Tibial nerve (tissue), 4 donors: ENCODE measurements around the gene KLHL40. TPM values are rescaled to one million over a fixed set of nuclear protein-coding genes. Genes with fewer than 3 reads are reported as not detected.

Source experiments
- DNase-seq, 2 donors: peaks; one replicate each; pipeline ENCODE4 v3.0.0-alpha.2; 2019; ENCODE audit warnings: low spot score in 2 of 2
- H3K27ac ChIP-seq, 4 donors: fragments of 200-600 bp; sonication (generic) in 3 of 4; one replicate each; pipeline ENCODE4 v1.5.1; 2017 to 2019; ENCODE audit warnings: mild to moderate bottlenecking in 1 of 4
- H3K27me3 ChIP-seq, 2 donors: fragments of 200-600 bp; sonication (generic) in 1 of 2; one replicate each; pipeline versions ENCODE4 v1.5.1 to v1.6.0; 2017 to 2019
- H3K36me3 ChIP-seq, 3 donors: fragments of 200-600 bp; sonication (generic); one replicate each; pipeline ENCODE4 v1.5.1; 2018 to 2019
- H3K4me1 ChIP-seq, 4 donors: fragments of 200-600 bp; sonication (generic) in 3 of 4; one replicate each; pipeline ENCODE4 v1.5.1; 2017 to 2019
- H3K4me3 ChIP-seq, 4 donors: fragments of 200-600 bp; sonication (generic) in 3 of 4; one replicate each; pipeline ENCODE4 v1.5.1; 2017 to 2019; ENCODE audit warnings: mild to moderate bottlenecking in 1 of 4, moderate library complexity in 1 of 4
- H3K9me3 ChIP-seq, 4 donors: fragments of 200-600 bp; sonication (generic) in 3 of 4; one replicate each; pipeline ENCODE4 v1.5.1; 2017 to 2019
- EP300 ChIP-seq, 2 donors: sonication (generic); formaldehyde crosslinking; IDR thresholded peaks; one replicate each; pipeline ENCODE4 v1.6.1; 2017; ENCODE audit warnings: antibody characterized with exemption in 2 of 2, mild to moderate bottlenecking in 1 of 2
- POLR2A ChIP-seq, 2 donors: fragments of 450-650 bp; IDR thresholded peaks; one replicate each; pipeline ENCODE4 v1.6.1; 2017; ENCODE audit warnings: antibody characterized with exemption in 2 of 2, mild to moderate bottlenecking in 2 of 2, moderate library complexity in 2 of 2
- WGBS, 2 donors: methylation state at CpG; one replicate each; pipeline ENCODE4 v1.1.5; 2018; 5-methylcytosine and 5-hydroxymethylcytosine counted together
- total RNA-seq, 4 donors: library from RNA; depleted of rRNA; stranded (reverse); fragments of >200 nt; gene quantifications; one replicate each; pipeline ENCODE4 v1.1.0, GENCODE V29; 2016
- TF ChIP-seq, protein P1 (sequence below), 5 experiments: fragments of 200-600 bp in 3 of 5; fragments of 450-650 bp in 2 of 5; sonication (generic) in 3 of 5; IDR thresholded peaks; one replicate each; pipeline ENCODE4 v1.5.1; 2016 to 2019; ENCODE audit warnings: antibody characterized with exemption in 5 of 5, mild to moderate bottlenecking in 3 of 5, moderate library complexity in 2 of 5

The KLHL40 gene
- total RNA-seq, 4 donors from 2014 or later: 0.42 TPM; not detected in 3

- Histone ChIP-seq H3K27ac (no peak overlapping the region), H3K27me3 (no peaks in the 10 kb centered on the region), H3K4me3 (no peak overlapping the region), H3K36me3 (no peaks in the 10 kb centered on the region), H3K4me1 (peaks cover 0 to 9% (median 0%) of the 10 kb centered on the region in 4 donors), H3K9me3 (no peaks in the 10 kb centered on the region)
- TF ChIP-seq POLR2A (IDR thresholded peaks at IDR 0.05) (no peak), EP300 (IDR thresholded peaks at IDR 0.05) (no peak)
- TF ChIP-seq, protein P1, sequence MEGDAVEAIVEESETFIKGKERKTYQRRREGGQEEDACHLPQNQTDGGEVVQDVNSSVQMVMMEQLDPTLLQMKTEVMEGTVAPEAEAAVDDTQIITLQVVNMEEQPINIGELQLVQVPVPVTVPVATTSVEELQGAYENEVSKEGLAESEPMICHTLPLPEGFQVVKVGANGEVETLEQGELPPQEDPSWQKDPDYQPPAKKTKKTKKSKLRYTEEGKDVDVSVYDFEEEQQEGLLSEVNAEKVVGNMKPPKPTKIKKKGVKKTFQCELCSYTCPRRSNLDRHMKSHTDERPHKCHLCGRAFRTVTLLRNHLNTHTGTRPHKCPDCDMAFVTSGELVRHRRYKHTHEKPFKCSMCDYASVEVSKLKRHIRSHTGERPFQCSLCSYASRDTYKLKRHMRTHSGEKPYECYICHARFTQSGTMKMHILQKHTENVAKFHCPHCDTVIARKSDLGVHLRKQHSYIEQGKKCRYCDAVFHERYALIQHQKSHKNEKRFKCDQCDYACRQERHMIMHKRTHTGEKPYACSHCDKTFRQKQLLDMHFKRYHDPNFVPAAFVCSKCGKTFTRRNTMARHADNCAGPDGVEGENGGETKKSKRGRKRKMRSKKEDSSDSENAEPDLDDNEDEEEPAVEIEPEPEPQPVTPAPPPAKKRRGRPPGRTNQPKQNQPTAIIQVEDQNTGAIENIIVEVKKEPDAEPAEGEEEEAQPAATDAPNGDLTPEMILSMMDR (IDR thresholded peaks at IDR 0.05): no peak
- WGBS, 2 donors: 87 to 90% methylated on average over 18 of the region's 18 CpGs
- no peak for DNase-seq
Measured at GRCh38 chr3:42697289-42698051, 12.1 kb downstream of the KLHL40 start.

DNA sequence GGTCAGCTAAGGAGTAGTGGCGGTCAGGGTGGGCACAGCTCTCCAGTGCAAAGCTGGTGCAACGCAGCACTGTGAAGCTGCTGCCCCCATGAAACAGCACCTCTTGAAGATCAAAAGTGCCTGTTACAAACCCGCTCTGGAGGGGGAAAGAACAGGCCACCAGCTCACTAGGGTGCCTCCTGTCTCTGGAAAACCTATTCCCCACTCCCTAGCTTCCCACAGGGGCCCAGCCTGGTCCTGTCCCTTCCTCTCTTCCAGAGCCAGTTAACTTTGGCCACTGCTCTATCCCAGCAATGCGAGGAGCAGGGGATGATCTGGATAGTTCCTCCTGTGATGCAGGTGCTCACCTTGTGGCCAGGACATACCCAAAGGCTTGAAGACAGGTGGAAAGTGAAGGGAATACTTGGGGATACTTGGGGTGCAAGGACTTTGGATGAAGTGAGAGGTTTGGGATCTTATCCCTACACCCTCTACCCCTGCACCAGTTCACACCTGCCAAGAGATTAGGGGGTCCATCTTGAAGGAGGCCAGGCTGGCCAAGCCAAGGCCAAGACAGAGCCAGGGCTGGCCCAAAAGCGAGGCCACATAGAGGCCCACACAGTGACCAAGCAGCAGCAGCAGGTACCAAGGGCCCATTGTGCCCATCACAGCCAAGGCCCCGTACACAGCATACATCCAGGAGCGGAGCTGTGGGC is 13.0 kb downstream of the KLHL40 start:
- 87 to 94% methylated on average over 7 of the region's 7 CpGs for WGBS, 2 donors
- H3K4me3 ChIP-seq: no peak overlapping the region
- H3K9me3 ChIP-seq: no peaks in the 10 kb centered on the region
- H3K27me3 ChIP-seq: no peaks in the 10 kb centered on the region
- H3K4me1 ChIP-seq: peaks cover 0 to 9% (median 0%) of the 10 kb centered on the region in 4 donors
- no peak overlapping the region for H3K27ac ChIP-seq
- no peak for TF ChIP-seq POLR2A (IDR thresholded peaks at IDR 0.05)
- no peak for TF ChIP-seq EP300 (IDR thresholded peaks at IDR 0.05)
- TF ChIP-seq, protein P1 (IDR thresholded peaks at IDR 0.05): no peak
- no peak for DNase-seq
- H3K36me3 ChIP-seq: no peaks in the 10 kb centered on the region

DNA sequence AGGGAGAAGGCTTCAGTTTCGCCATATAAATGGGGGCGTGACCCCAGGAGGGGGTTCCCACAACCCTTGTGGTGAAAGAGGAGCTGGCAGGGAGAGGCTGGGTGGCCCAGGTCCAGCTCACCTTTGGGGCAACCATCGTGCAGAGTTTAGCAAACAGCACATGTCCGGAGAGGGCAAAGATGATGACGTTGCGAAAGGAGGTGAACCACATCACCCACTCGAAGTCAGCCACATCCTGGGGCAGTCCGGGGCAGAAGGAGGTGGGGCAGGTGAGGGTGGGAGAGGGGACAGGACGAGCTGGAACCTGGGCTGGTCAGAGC is 13.5 kb downstream of the KLHL40 start:
- no peak for TF ChIP-seq EP300 (IDR thresholded peaks at IDR 0.05)
- TF ChIP-seq, protein P1 (IDR thresholded peaks at IDR 0.05): no peak
- no peak for TF ChIP-seq POLR2A (IDR thresholded peaks at IDR 0.05)
- no peak for DNase-seq
- Histone ChIP-seq H3K4me1 (peaks cover 0 to 9% (median 0%) of the 10 kb centered on the region in 4 donors), H3K36me3 (no peaks in the 10 kb centered on the region), H3K9me3 (no peaks in the 10 kb centered on the region), H3K4me3 (no peak overlapping the region), H3K27me3 (no peaks in the 10 kb centered on the region), H3K27ac (no peak overlapping the region)
- 69 to 78% methylated on average over 9 of the region's 9 CpGs for WGBS, 2 donors

- no peak for TF ChIP-seq EP300 (IDR thresholded peaks at IDR 0.05)
- TF ChIP-seq, protein P1 (IDR thresholded peaks at IDR 0.05): no peak
- no peak for TF ChIP-seq POLR2A (IDR thresholded peaks at IDR 0.05)
- no peaks in the 10 kb centered on the region for H3K36me3 ChIP-seq
- DNase-seq: no peak
- no peak overlapping the region for H3K27ac ChIP-seq
- no peak overlapping the region for H3K4me3 ChIP-seq
- WGBS, 2 donors: 67 to 73% methylated on average over 10 of the region's 10 CpGs
- no peaks in the 10 kb centered on the region for H3K9me3 ChIP-seq
- H3K27me3 ChIP-seq: no peaks in the 10 kb centered on the region
- peaks cover 0 to 9% (median 0%) of the 10 kb centered on the region in 4 donors for H3K4me1 ChIP-seq
Measured at GRCh38 chr3:42699511-42699971, 14.2 kb downstream of the KLHL40 start.
